CD4-positive, alpha-beta T cell treated with Interleukin-17A for 1 hour (primary cell): Measurements from ENCODE around the gene NSD2.
"Not testable (repeated sequence)": the region's sequence is repeated elsewhere in the genome, so short reads cannot be mapped to it uniquely, and the experiment has no call there.

ENCODE experiments used
- DNase-seq: peaks from one replicate; pipeline ENCODE4 v3.0.0-alpha.2; 2020

Gene NSD2

GRCh38 chr4:1870578-1871443 lies at the start of gene NSD2:
Gene NSD2 (plus strand): TSS chr4:1871393. CDS start chr4:1900655, 29,262 bp downstream.
- peak; percentile 92 for DNase-seq

GRCh38 chr4:1821679-1822567 lies 49.3 kb upstream of the NSD2 start:
- no peak for DNase-seq

DNA sequence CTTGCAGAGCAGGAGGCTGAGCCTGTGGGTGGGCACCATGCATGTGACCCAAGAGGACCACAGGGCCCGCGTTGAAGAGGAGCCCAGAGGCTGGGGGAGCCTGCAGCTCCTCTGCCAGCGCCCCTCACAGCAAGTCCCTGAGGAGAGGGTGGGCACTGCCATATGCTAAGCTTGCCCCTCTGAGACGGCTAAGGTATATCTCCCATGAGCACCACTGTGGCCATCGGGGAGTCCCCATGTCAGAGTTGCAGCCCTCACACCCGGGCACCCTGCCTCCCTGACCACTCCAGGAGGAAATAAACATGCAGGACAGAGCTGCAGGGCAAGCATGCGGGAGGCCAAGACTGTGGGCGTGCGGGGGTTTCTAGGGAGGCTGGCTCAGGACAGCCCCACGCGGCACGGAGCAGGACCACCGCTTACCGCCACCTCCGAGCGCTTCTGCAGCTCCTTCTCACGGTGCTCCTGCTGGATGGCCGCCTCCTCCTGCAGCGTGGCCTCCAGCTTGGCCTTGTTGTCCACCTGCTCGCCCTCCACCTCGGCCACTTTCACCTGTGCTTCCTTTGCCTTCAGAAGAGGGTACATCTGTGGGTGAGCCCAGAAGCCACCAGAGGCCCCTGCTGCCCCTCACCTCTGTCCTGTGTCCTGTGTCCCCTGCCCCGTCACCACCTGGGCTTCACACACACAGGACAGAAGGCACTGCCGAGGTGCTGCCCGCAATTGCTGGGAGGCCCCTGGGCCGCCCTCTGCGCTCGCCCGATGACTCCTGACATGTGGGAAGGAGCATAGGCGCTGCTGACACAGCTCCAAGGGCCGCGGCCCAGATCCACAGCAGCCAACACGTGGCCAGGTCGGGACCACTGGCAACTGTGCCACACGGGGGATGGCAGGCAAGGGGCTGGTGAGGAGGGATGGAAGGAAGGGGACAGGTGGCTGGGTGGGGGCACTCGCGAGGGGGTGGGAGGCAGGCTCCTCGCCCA lies 48.3 kb upstream of the NSD2 start:
- no peak for DNase-seq

DNA sequence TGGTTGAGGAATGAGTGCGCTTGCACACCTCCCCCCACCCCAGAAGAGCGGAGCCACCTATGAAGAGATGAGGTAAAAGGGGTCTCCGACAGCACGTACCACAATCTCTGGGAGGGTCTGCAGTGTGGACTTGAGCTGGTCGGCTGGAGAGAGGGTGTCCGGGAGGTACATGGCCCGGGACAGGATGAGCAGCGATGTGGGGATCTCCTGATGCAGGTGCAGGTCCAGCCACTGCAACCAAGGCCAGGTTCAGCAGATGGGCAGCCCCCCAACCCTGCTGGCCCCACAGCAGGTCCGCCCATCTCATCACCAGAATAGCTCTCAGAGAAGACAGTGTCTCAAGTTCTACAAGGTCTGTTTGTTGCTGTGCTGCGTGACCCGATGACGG lies 47.7 kb upstream of the NSD2 start:
- no peak for DNase-seq

DNA sequence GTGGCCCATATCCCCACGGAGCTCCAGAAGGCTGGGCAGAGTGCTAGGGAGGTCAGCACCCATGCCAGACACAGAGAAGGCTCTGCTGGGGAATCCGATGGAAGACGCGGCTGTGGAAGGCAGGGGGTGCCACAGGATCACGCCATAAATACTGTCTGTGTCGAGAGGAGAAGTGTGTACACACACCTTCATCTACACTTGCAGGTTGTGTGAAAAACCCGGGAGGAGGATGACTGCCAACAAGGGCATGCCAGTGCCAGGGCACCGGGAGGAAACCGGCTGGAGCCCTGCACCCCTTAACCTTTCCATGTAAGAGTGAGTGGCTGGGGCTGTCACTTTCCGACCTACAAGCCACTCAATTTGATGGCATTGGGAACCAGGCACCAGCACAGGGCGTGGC lies 46.4 kb upstream of the NSD2 start:
- no peak for DNase-seq

GRCh38 chr4:1825326-1825725 lies 45.9 kb upstream of the NSD2 start:
- no peak for DNase-seq

- DNase-seq = no peak
These were observed 44.5 kb upstream of the NSD2 start for GRCh38 chr4:1826531-1827350.

DNA sequence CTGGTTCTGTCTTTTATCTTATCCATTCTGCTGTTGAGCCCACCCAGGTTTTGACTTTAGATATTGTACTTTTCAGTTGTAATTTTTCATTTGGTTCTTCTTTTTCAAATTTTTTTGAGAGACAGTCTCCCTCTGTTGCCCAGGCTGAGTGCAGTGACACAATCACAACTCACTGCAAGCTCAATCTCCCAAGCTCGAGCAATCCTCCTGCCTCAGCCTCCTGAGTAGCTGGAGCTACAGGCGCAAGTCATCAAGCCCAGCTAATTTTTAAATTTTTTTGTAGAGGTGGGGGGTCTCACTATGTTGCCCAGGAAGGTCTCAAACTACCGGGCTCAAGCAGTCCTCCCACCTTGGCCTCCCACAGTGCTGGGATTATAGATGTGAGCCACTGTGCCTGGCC lies 41.0 kb upstream of the NSD2 start:
- DNase-seq = no peak

DNA sequence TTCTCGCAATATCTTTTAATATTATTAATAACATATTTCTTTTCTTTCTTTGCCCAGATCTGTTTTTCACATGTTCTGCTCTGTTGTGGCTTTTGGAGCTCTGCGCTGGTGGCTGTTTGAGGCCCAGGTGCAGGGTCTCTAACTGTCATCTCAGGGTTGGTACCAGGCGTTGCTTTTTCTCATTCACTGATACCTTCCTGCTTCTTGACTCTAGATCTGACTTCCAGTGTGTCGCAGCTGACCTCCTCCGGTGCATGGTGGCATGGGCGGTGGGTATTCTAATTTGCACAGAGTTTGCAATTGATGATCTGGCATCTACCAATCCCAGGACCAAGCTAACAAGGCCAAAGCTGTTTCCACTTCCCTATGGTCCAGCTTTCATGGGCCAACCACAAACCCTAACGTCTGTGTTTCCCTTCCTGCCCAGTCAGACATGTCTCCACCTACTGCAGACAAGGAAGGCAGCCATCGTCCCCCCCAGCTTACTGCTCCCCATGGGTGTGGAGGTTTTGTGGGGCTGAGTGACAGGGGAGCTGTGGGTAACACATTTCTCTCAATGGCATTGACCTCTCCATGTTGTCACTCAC lies 40.5 kb upstream of the NSD2 start:
- DNase-seq = no peak

DNA sequence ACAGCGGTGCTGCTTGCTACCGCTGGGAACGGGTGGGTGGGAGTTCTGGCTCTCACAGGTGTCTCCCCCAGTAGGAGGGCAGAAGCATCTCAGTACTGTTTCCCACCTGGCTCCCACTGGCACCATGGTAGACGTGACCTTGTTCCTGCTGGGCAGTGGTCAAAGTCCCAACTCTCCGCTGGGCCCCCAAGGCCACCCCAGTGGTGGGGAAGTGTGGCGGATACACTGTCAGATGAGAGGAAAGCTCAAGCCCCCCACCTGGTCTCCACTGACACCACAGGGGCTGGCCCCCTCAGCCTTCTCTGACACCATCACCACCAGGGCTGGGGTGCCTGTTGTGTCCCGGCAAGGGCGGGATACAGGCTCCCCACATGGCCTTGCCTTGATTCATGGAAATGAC lies 39.9 kb upstream of the NSD2 start:
- no peak for DNase-seq

GRCh38 chr4:1832690-1833089 lies 38.5 kb upstream of the NSD2 start:
- no peak for DNase-seq

GRCh38 chr4:1833307-1834046 lies 37.7 kb upstream of the NSD2 start:
- DNase-seq = no peak

DNA sequence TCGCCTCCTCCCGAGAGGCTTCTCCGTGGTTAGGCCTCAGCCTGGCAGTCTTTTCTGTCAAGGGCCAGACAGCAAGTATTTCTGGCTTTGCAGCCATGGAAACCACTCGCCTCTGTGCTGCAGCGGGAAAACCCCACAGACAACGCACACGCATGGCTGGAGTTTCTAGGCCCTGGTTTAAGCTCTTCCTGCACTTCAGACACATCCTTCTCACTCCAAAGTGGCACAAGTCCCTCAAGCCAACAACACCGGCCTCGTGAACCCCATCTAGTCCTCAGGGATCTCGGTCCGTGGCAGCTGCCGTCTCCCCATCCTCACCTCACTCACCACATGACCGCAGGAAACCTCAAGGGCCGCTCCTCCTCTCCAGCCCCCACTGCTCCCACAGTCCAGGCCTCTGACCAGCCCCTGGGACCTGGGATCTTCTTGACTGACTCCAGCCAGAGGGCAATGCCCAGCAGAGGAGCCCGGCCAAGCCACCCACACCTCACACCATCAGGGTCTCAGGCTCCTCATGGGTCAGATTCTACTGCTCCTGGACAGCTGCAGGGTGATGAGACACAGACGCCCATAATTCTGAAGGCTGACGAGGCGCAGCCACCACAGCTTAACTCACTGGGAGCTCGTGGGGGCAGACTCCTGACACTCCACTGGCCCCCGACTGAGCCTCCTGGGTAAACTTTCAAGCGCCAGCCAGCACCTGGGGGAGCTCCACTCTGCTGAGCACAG lies 37.0 kb upstream of the NSD2 start:
- no peak for DNase-seq

GRCh38 chr4:1835836-1836235 lies 35.4 kb upstream of the NSD2 start:
- DNase-seq = not testable (repeated sequence)

- no peak for DNase-seq
These were observed 34.5 kb upstream of the NSD2 start for GRCh38 chr4:1836650-1837049.

DNA sequence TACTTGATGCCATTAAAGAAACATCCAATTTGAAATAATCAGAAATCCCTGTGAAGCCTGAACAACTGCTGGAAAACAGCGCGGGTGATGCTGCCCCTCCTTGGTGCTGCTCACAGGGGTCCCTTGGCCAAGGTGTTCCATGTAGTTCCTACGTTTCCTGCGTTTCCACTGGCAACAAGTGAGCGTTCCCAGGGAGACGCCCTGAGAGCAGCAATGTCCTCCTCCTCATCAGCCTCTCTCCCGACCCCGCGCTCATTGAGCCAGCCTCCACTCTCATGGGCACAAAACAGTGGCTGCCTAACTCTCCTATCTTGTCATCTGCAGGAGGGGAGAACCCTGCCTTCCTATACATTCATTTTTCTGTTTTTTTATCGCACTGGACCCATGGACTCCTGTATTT lies 34.1 kb upstream of the NSD2 start:
- no peak for DNase-seq

GRCh38 chr4:1839282-1839681 lies 31.9 kb upstream of the NSD2 start:
- DNase-seq = no peak

DNA sequence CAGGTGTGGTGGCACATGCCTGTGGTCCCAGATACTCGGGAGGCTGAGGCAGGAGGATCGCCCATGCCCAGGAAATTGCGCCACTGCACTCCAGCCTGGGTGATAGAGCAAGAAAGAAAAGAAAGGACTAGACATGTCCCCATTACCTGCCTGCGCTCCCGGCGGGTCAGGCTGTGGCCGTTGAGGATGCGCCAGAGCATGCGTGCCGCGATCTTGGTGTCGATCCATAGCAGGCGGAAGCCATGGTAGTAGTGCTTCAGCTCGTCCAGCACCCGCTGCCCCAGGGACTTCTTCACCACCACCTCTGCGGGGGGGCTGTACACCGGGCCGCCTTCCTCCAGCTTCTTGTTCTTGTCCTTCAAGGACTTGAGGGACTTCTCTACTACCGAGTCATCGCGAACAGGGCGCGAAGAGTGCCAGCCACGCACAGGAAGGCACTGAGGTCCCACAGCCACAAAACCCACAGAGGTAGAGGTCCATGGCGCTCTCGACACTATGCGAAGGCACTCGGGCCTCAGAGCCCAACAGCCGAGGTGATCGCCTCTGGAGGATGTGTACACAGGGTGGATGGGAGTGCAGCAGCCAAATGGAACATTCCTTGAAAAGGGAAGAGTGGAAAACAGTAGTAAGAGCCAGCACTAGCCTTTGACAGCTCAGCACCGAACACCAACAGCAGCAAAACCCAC lies 29.8 kb upstream of the NSD2 start:
- no peak for DNase-seq

DNA sequence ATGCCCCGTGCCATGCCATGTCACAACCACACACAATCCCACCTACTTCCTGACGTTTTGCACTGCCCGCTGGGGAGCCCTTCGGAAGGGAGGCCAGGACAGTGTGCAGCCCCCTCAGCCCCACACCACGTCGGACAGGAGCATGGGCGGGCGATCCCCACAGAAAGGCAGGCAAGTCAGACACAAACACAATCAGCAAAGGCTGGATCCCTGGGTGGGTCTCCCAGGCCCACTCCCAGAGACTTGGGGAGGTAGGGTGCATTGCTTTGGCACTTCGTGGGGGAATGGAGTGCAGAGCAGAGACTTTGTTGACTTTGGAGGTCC lies 29.3 kb upstream of the NSD2 start:
- no peak for DNase-seq
